Thyroid gland (tissue), 4 donors: ENCODE data around the gene DOCK3.

Experiments used
- POLR2A ChIP-seq, 2 donors: fragments of 450-650 bp; IDR thresholded peaks; one replicate each; pipeline ENCODE4 v1.6.1; 2017; ENCODE audit warnings: antibody characterized with exemption in 2 of 2, mild to moderate bottlenecking in 2 of 2, moderate library complexity in 1 of 2
- TF ChIP-seq, protein P1 (sequence below), 6 experiments: fragments of 200-600 bp in 3 of 6; fragments of 450-650 bp in 3 of 6; sonication (generic) in 3 of 6; IDR thresholded peaks; one replicate each; pipeline ENCODE4 v1.5.1; 2016 to 2019; ENCODE audit warnings: antibody characterized with exemption in 6 of 6, mild to moderate bottlenecking in 2 of 6, inconsistent platforms in 1 of 6, moderate library complexity in 1 of 6

DNA sequence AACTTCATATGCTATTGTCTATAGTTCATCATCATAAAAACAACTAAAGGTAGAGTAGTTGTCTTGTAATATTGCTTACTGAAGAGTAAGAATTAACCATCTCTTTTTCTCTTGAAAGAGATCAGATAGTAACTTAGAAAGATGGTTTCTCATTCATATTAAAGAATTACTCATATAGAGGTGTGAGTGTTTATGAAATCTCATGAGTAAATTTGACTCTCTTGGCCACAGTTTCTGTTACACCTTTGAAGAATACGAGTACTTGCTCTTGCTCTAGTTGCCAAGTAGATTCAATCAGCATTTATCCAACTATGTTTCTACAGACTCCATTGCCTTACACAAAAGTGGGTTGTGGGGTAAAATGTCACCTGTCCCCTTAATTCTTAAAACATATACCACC is 463.0 kb downstream of the DOCK3 start:
- TF ChIP-seq POLR2A (IDR thresholded peaks at IDR 0.05), result no peak
- TF ChIP-seq, protein P1, sequence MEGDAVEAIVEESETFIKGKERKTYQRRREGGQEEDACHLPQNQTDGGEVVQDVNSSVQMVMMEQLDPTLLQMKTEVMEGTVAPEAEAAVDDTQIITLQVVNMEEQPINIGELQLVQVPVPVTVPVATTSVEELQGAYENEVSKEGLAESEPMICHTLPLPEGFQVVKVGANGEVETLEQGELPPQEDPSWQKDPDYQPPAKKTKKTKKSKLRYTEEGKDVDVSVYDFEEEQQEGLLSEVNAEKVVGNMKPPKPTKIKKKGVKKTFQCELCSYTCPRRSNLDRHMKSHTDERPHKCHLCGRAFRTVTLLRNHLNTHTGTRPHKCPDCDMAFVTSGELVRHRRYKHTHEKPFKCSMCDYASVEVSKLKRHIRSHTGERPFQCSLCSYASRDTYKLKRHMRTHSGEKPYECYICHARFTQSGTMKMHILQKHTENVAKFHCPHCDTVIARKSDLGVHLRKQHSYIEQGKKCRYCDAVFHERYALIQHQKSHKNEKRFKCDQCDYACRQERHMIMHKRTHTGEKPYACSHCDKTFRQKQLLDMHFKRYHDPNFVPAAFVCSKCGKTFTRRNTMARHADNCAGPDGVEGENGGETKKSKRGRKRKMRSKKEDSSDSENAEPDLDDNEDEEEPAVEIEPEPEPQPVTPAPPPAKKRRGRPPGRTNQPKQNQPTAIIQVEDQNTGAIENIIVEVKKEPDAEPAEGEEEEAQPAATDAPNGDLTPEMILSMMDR (IDR thresholded peaks at IDR 0.05), result no peak
